GM18505 (cell line): ENCODE results near the gene ARMC10.
A peak's percentile ranks its signal among the peaks of the same experiment; 100 is the strongest.
"Not testable (repeated sequence)": the region's sequence is repeated elsewhere in the genome, so short reads cannot be mapped to it uniquely, and the experiment has no call there.

Source experiments
- ATAC-seq: cut with Tn5 transposase; IDR thresholded peaks from one replicate; pipeline ENCODE4 v1.9.1; 2021; ENCODE audit not compliant: unreplicated experiment
- POLR2A ChIP-seq: IDR thresholded peaks from 4 replicates; pipeline ENCODE4 v1.6.1; 2011; ENCODE audit warnings: borderline replicate concordance; ENCODE audit not compliant: insufficient read depth, insufficient read length; ENCODE audit errors: extremely low read depth

The ARMC10 gene

GRCh38 chr7:103074519-103075336 lies at the start of gene ARMC10, which contains the start of gene FBXL13:
TSS of gene ARMC10 (plus strand) at chr7:103075140. CDS start at chr7:103075273, 133 bp downstream.
TSS of gene FBXL13 (minus strand) at chr7:103074796.
- TF ChIP-seq POLR2A, result peak; percentile 79
- peak; percentile 89 for ATAC-seq

GRCh38 chr7:103025341-103025740 lies 49.6 kb upstream of the ARMC10 start:
- no peak for ATAC-seq
- no peak for TF ChIP-seq POLR2A

GRCh38 chr7:103031024-103031423 lies 43.9 kb upstream of the ARMC10 start:
- ATAC-seq, result no peak
- no peak for TF ChIP-seq POLR2A

GRCh38 chr7:103031781-103032180 lies 43.2 kb upstream of the ARMC10 start:
- no peak for ATAC-seq
- no peak for TF ChIP-seq POLR2A

GRCh38 chr7:103034318-103034717 lies 40.6 kb upstream of the ARMC10 start:
- not testable (repeated sequence) for ATAC-seq

DNA sequence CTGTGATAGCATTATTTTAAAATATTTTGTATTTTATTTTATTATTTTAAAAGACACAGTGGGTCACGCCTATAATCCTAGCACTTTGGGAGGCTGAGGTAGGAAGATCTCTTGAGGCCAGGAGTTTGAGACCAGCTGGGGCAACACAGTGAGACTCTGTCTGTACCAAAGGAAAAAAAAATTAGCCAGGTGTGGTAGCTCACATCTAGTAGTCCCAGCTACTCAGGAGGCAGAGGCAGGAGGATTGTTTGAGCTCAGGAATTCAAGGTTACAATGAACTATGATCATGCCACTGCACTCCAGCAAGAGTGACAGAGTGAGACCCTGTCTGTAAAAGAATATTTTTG lies 37.5 kb upstream of the ARMC10 start:
- no peak for ATAC-seq
- TF ChIP-seq POLR2A, result no peak

- ATAC-seq, result not testable (repeated sequence)
Measured at GRCh38 chr7:103037823-103038739, 36.9 kb upstream of the ARMC10 start.

GRCh38 chr7:103041815-103042214 lies 33.1 kb upstream of the ARMC10 start:
- ATAC-seq, result not testable (repeated sequence)

DNA sequence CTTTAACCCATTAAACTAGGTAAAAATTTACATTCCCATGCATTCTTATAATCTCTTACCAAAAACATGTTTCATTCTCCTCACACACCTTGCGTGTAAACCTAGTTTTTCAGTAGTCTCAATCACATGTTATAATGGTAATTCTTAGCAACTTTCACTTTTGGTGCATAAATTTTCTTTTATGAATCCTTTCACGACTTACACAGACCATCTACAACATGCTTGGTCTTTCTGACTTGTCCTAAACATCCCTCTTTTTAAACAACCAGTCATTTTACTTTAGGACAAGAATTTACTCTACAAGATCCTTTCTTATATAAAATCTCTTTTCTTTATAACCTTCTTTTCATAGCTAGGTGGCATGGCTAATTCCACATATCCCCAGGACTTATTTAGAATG lies 26.1 kb upstream of the ARMC10 start:
- no peak for ATAC-seq
- no peak for TF ChIP-seq POLR2A

DNA sequence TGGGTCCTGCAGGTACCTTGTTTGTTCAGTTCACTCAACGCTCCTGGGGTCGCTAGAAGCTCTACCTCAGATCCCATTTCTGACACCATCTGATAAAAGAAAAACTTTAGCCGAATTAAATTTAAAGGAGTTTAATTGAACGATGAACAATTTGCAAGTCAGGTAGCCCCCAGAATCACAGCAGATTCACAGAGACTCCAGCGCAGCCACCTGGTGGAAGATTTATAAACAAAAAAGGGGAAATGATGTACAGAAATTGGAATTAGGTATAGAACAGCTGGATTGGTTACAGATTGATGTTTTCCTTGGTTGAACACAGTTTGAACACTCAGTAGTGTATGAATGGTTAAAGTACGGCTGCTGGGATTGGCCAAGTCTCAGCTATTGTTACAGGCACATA lies 23.4 kb upstream of the ARMC10 start:
- no peak for TF ChIP-seq POLR2A
- no peak for ATAC-seq

DNA sequence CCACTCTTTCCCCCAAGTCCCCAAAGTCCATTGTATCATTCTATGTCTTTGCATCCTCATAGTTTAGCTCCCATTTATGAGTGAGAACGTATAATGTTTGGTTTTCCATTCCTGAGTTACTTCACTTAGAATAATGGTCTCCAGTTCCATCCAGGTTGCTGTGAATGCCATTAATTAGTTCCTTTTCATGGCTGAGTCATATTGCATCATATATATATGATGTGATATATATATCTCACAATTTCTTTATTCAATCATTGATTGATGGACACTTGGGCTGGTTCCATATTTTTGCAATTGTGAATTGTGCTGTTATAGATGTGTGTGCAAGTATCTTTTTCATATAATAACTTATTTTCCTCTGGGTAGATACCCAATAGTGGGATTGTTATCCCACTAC lies 18.9 kb upstream of the ARMC10 start:
- not testable (repeated sequence) for ATAC-seq

GRCh38 chr7:103058122-103058521 lies 16.8 kb upstream of the ARMC10 start:
- ATAC-seq, result no peak
- TF ChIP-seq POLR2A, result no peak

DNA sequence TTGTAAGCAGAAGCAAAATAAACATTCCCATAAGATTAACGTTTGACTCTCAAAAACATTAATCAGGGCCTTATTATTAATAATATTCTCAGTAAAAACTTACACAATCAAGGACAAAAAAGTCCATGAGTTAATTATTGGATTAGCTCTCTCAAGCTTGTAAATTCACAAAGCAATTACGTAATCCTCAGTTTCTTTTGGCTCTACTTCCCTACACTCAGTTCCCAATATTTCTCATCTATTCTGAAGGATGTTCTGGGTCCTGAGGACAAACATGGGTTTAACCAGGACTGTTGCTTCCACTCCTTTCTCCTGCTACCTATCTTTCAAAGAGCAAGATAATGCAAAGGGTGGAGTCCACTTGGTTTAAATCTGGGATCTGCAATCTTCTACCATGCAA lies 15.5 kb upstream of the ARMC10 start:
- ATAC-seq, result no peak
- TF ChIP-seq POLR2A, result no peak

DNA sequence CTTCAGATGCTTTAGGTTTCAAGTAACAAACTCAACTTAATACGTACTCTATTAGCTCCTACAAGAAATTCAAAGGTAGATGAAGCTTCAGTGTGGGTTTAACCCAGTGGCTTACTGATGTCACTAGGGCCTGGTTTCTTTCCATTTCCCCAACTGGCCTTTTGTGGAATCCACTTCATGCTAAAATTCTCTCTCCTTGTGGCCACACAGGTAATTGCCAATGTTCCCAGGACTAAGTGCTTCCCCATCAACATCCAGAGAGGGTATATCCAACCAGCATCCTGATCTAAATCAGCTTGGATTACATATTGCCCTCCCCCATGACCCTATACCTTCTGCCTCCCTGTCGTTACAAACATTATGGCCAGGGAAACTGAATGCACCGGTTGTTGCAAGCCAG lies 11.0 kb upstream of the ARMC10 start:
- TF ChIP-seq POLR2A, result no peak
- ATAC-seq, result no peak
